ENCODE data around the gene GPN2.

DNA sequence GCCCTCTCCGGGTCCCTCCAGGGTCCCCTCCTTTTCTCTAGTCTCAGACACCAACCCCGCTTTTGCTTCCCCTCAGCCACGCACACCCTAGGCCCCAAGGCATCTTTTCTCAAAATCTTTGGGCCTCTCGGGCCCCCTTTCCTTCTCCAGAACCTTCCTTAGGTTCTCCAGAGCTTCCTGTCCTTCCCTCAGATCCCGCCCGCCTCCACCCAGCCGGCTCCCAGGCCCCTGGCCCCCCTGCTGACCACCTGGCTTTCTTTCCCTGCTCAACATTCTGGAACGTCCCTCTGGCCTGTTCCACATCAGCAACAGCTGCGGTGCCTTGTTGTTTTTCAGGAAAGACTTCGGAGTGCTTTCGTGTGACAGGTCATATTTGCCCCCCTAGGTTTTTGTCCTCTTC is 62.4 kb downstream of the GPN2 start:
- TF ChIP-seq, protein P1, sequence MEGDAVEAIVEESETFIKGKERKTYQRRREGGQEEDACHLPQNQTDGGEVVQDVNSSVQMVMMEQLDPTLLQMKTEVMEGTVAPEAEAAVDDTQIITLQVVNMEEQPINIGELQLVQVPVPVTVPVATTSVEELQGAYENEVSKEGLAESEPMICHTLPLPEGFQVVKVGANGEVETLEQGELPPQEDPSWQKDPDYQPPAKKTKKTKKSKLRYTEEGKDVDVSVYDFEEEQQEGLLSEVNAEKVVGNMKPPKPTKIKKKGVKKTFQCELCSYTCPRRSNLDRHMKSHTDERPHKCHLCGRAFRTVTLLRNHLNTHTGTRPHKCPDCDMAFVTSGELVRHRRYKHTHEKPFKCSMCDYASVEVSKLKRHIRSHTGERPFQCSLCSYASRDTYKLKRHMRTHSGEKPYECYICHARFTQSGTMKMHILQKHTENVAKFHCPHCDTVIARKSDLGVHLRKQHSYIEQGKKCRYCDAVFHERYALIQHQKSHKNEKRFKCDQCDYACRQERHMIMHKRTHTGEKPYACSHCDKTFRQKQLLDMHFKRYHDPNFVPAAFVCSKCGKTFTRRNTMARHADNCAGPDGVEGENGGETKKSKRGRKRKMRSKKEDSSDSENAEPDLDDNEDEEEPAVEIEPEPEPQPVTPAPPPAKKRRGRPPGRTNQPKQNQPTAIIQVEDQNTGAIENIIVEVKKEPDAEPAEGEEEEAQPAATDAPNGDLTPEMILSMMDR (IDR thresholded peaks at IDR 0.05), result no peak
- no peak for TF ChIP-seq POLR2A (IDR thresholded peaks at IDR 0.05)
